Neuronal stem cell (in vitro differentiated cells): ENCODE data around the gene DOCK8.

ENCODE experiments used
- DNase-seq: peaks from one replicate; pipeline ENCODE4 v3.0.0-alpha.2; 2013; ENCODE audit warnings: low spot score
- H2AFZ ChIP-seq: one replicate; pipeline ENCODE4 v1.6.1; 2013; ENCODE audit warnings: mild to moderate bottlenecking, low read length, inconsistent platforms
- H2AK5ac ChIP-seq: 2 replicates; pipeline ENCODE4 v1.6.1; 2013; ENCODE audit warnings: low read depth, mild to moderate bottlenecking, inconsistent platforms, low read length, moderate library complexity, mixed read lengths
- H2BK120ac ChIP-seq: 2 replicates; pipeline ENCODE4 v1.6.1; 2013; ENCODE audit warnings: low read depth, mild to moderate bottlenecking, inconsistent platforms, low read length, moderate library complexity, mixed read lengths
- H2BK12ac ChIP-seq: one replicate; pipeline ENCODE4 v1.6.1; 2013; ENCODE audit warnings: low read length, inconsistent platforms
- H2BK15ac ChIP-seq: 2 replicates; pipeline ENCODE4 v1.6.1; 2013; ENCODE audit warnings: mild to moderate bottlenecking, low read length, inconsistent platforms, mixed read lengths
- H2BK5ac ChIP-seq: one replicate; pipeline ENCODE4 v1.6.1; 2013; ENCODE audit warnings: inconsistent platforms, mild to moderate bottlenecking, low read length, moderate library complexity
- H3K14ac ChIP-seq: one replicate; pipeline ENCODE4 v1.6.1; 2013; ENCODE audit warnings: low read length, inconsistent platforms
- H3K18ac ChIP-seq: 2 replicates; pipeline ENCODE4 v1.6.1; 2013; ENCODE audit warnings: low read length, inconsistent platforms
- H3K23ac ChIP-seq: 2 replicates; pipeline ENCODE4 v1.6.1; 2013; ENCODE audit warnings: low read depth, mild to moderate bottlenecking, mixed read lengths, low read length, inconsistent platforms; ENCODE audit not compliant: poor library complexity
- H3K27ac ChIP-seq: replicated peaks from 3 replicates; pipeline ENCODE4 v1.5.1; 2013; ENCODE audit warnings: low read length, inconsistent platforms
- H3K27me3 ChIP-seq, 3 experiments: 2 replicates each; pipeline ENCODE4 v1.6.1; 2013; ENCODE audit warnings: low read length in 3 of 3, mild to moderate bottlenecking in 2 of 3, inconsistent platforms in 1 of 3, low read depth in 1 of 3, mixed read lengths in 1 of 3, moderate library complexity in 1 of 3; ENCODE audit not compliant: control insufficient read depth in 3 of 3, insufficient read depth in 3 of 3
- H3K36me3 ChIP-seq, 2 donors: replicated peaks in 1 of 2; 2 replicates each; pipeline ENCODE4 v1.6.1; 2013; ENCODE audit warnings: low read length in 2 of 2; ENCODE audit not compliant: control insufficient read depth in 2 of 2, insufficient read depth in 2 of 2
- H3K4ac ChIP-seq: 2 replicates; pipeline ENCODE4 v1.6.1; 2013; ENCODE audit warnings: inconsistent platforms, mild to moderate bottlenecking, low read length, moderate library complexity
- H3K4me1 ChIP-seq, 2 donors: 1 replicate in 1 of 2; 2 replicates in 1 of 2; pipeline ENCODE4 v1.6.1; 2013; ENCODE audit warnings: low read length in 2 of 2, low read depth in 1 of 2; ENCODE audit not compliant: control insufficient read depth in 2 of 2, insufficient read depth in 1 of 2
- H3K4me2 ChIP-seq: one replicate; pipeline ENCODE4 v1.6.1; 2013; ENCODE audit warnings: mild to moderate bottlenecking, low read length, inconsistent platforms; ENCODE audit not compliant: insufficient read depth, poor library complexity, severe bottlenecking
- H3K4me3 ChIP-seq, 2 donors: 2 replicates each; pipeline ENCODE4 v1.5.1; 2013; ENCODE audit warnings: low read length in 2 of 2, mild to moderate bottlenecking in 2 of 2, inconsistent platforms in 1 of 2, moderate library complexity in 1 of 2
- H3K79me1 ChIP-seq: one replicate; pipeline ENCODE4 v1.6.1; 2013; ENCODE audit warnings: low read depth, mild to moderate bottlenecking, inconsistent platforms, low read length, moderate library complexity
- H3K9ac ChIP-seq: one replicate; pipeline ENCODE4 v1.6.1; 2013; ENCODE audit warnings: mild to moderate bottlenecking, low read depth, low read length, inconsistent platforms; ENCODE audit not compliant: poor library complexity
- H3K9me3 ChIP-seq, 2 donors: replicated peaks in 1 of 2; 2 replicates each; pipeline versions ENCODE3 to v1.6.1; 2013; ENCODE audit warnings: low read length in 2 of 2, mild to moderate bottlenecking in 2 of 2, inconsistent platforms in 1 of 2, low read depth in 1 of 2, mixed read lengths in 1 of 2, moderate library complexity in 1 of 2; ENCODE audit not compliant: control insufficient read depth in 2 of 2, insufficient read depth in 1 of 2
- H4K8ac ChIP-seq: one replicate; pipeline ENCODE4 v1.6.1; 2013; ENCODE audit warnings: low read depth, mild to moderate bottlenecking, inconsistent platforms, low read length, moderate library complexity
- H4K91ac ChIP-seq: one replicate; pipeline ENCODE4 v1.6.1; 2013; ENCODE audit warnings: low read length, low read depth, mild to moderate bottlenecking, inconsistent platforms; ENCODE audit not compliant: poor library complexity
- WGBS, 2 donors: extraction: QIAGEN DNeasy Blood & Tissue Kit; methylation state at CpG; one replicate each; pipeline ENCODE4 v1.1.7; 2013; ENCODE audit warnings: missing lambda C conversion rate in 2 of 2, mixed read lengths in 1 of 2; ENCODE audit not compliant: insufficient read length in 2 of 2, insufficient replicate concordance in 1 of 2; ENCODE audit errors: extremely low coverage in 2 of 2; 5-methylcytosine and 5-hydroxymethylcytosine counted together

DOCK8 gene

GRCh38 chr9:326667-327066 is 112.0 kb downstream of the DOCK8 start:
- Histone ChIP-seq H3K9me3 (no peaks in the 10 kb centered on the region), H3K4me1 (peaks cover 0 to 7% of the 10 kb centered on the region in 2 donors), H4K8ac (no peak overlapping the region), H2BK12ac (no peak overlapping the region), H3K9ac (no peak overlapping the region), H3K27me3 (peaks cover 0 to 5% (median 0%) of the 10 kb centered on the region in 3 experiments), H3K4me2 (no peak overlapping the region), H2AK5ac (no peak overlapping the region), H2BK15ac (no peak overlapping the region), H3K23ac (no peak overlapping the region), H3K4ac (no peak overlapping the region), H3K18ac (no peak overlapping the region), H3K14ac (no peak overlapping the region), H2BK5ac (no peak overlapping the region), H3K4me3 (no peak overlapping the region), H3K79me1 (no peaks in the 10 kb centered on the region), H4K91ac (no peak overlapping the region), H2AFZ (peak overlapping the region; percentile 76), H3K27ac (no peak overlapping the region), H2BK120ac (no peak overlapping the region), H3K36me3 (no peaks in the 10 kb centered on the region)
- no peak for DNase-seq
- no CpG with 5 or more reads among the region's 2 CpGs for WGBS, 2 donors

GRCh38 chr9:328453-328852 is 113.8 kb downstream of the DOCK8 start:
- H3K18ac ChIP-seq: no peak overlapping the region
- H3K36me3 ChIP-seq: no peaks in the 10 kb centered on the region
- H3K23ac ChIP-seq: no peak overlapping the region
- H2BK120ac ChIP-seq: no peak overlapping the region
- no peak for DNase-seq
- no peak overlapping the region for H3K14ac ChIP-seq
- no peaks in the 10 kb centered on the region for H3K9me3 ChIP-seq
- no peak overlapping the region for H3K9ac ChIP-seq
- no peak overlapping the region for H3K4ac ChIP-seq
- no peak overlapping the region for H3K4me2 ChIP-seq
- no peak overlapping the region for H4K8ac ChIP-seq
- no CpG with 5 or more reads among the region's 3 CpGs for WGBS, 2 donors
- no peak overlapping the region for H3K27ac ChIP-seq
- H3K27me3 ChIP-seq: peaks cover 0 to 5% (median 0%) of the 10 kb centered on the region in 3 experiments
- peaks cover 0 to 7% of the 10 kb centered on the region in 2 donors for H3K4me1 ChIP-seq
- H2AK5ac ChIP-seq: no peak overlapping the region
- H4K91ac ChIP-seq: no peak overlapping the region
- no peak overlapping the region for H2AFZ ChIP-seq
- H3K4me3 ChIP-seq: no peak overlapping the region
- H2BK15ac ChIP-seq: no peak overlapping the region
- H2BK5ac ChIP-seq: no peak overlapping the region
- no peak overlapping the region for H2BK12ac ChIP-seq
- no peaks in the 10 kb centered on the region for H3K79me1 ChIP-seq

- H2AFZ ChIP-seq: no peak overlapping the region
- H2BK15ac ChIP-seq: no peak overlapping the region
- no peak for DNase-seq
- H3K9me3 ChIP-seq: no peaks in the 10 kb centered on the region
- no peaks in the 10 kb centered on the region for H3K79me1 ChIP-seq
- H3K4ac ChIP-seq: no peak overlapping the region
- H3K36me3 ChIP-seq: no peaks in the 10 kb centered on the region
- H3K4me1 ChIP-seq: peaks cover 0 to 7% of the 10 kb centered on the region in 2 donors
- no peak overlapping the region for H3K4me2 ChIP-seq
- H4K91ac ChIP-seq: no peak overlapping the region
- no peak overlapping the region for H2AK5ac ChIP-seq
- H2BK5ac ChIP-seq: no peak overlapping the region
- H3K14ac ChIP-seq: no peak overlapping the region
- no peak overlapping the region for H4K8ac ChIP-seq
- no CpG with 5 or more reads among the region's 3 CpGs for WGBS, 2 donors
- H3K18ac ChIP-seq: no peak overlapping the region
- H3K27ac ChIP-seq: no peak overlapping the region
- H2BK12ac ChIP-seq: no peak overlapping the region
- H3K27me3 ChIP-seq: no peaks in the 10 kb centered on the region
- H3K23ac ChIP-seq: no peak overlapping the region
- no peak overlapping the region for H3K4me3 ChIP-seq
- no peak overlapping the region for H2BK120ac ChIP-seq
- no peak overlapping the region for H3K9ac ChIP-seq
Observed at GRCh38 chr9:331197-331596, 116.5 kb downstream of the DOCK8 start.

GRCh38 chr9:335373-335772 is 120.7 kb downstream of the DOCK8 start:
- Histone ChIP-seq H3K36me3 (no peaks in the 10 kb centered on the region), H3K79me1 (no peaks in the 10 kb centered on the region), H4K8ac (no peak overlapping the region), H3K4me3 (no peak overlapping the region), H3K23ac (no peak overlapping the region), H3K4me1 (peaks cover 0 to 7% of the 10 kb centered on the region in 2 donors), H3K4me2 (no peak overlapping the region), H2BK120ac (no peak overlapping the region), H3K9ac (no peak overlapping the region), H2AFZ (no peak overlapping the region), H3K9me3 (no peaks in the 10 kb centered on the region), H3K4ac (no peak overlapping the region), H4K91ac (no peak overlapping the region), H2BK5ac (no peak overlapping the region), H3K18ac (no peak overlapping the region), H3K27ac (no peak overlapping the region), H3K27me3 (no peaks in the 10 kb centered on the region), H2AK5ac (no peak overlapping the region), H2BK15ac (no peak overlapping the region), H2BK12ac (no peak overlapping the region), H3K14ac (no peak overlapping the region)
- WGBS, 2 donors: no CpG with 5 or more reads among the region's 2 CpGs
- DNase-seq: no peak
